Calu3 (cell line): ENCODE measurements around the gene MUS81. TPM values are rescaled to one million over a fixed set of nuclear protein-coding genes. Genes with fewer than 3 reads are reported as not detected.

Source experiments
- total RNA-seq: library from RNA; stranded (reverse); gene quantifications from 2 replicates; pipeline ENCODE4 v1.2.3, GENCODE V29; 2022

MUS81 gene
- total RNA-seq, 1 experiment from 2014 or later, result 67.6 TPM

Other genes with a start within 250 kb of the MUS81 start
- gene MAP3K11, start 246.2 kb upstream of the MUS81 start, total RNA-seq, result 86.3 and 91.4 TPM in 2 replicates
- 72.8 and 77.4 TPM in 2 replicates for gene PCNX3, start 244.7 kb upstream of the MUS81 start, total RNA-seq
- gene SIPA1, start 222.3 kb upstream of the MUS81 start, total RNA-seq, result 33.0 and 41.3 TPM in 2 replicates
- gene RELA, start 197.5 kb upstream of the MUS81 start, total RNA-seq, result 76.4 and 79.6 TPM in 2 replicates
- 50.9 and 51.0 TPM in 2 replicates for gene KAT5, start 148.2 kb upstream of the MUS81 start, total RNA-seq
- 26.2 and 28.2 TPM in 2 replicates for gene RNASEH2C, start 139.6 kb upstream of the MUS81 start, total RNA-seq
- 18.5 and 21.9 TPM in 2 replicates for gene AP5B1, start 79.5 kb upstream of the MUS81 start, total RNA-seq
- gene OVOL1, start 73.4 kb upstream of the MUS81 start, total RNA-seq, result 12.7 and 15.2 TPM in 2 replicates
- not detected in 2 replicates for gene SNX32, start 26.5 kb upstream of the MUS81 start, total RNA-seq
- 955 and 963 TPM in 2 replicates for gene CFL1, start 2.3 kb upstream of the MUS81 start, total RNA-seq
- gene EFEMP2, start 12.4 kb downstream of the MUS81 start, total RNA-seq, result 3.4 and 3.8 TPM in 2 replicates
- gene CTSW, start 19.4 kb downstream of the MUS81 start, total RNA-seq, result not detected in 2 replicates
- 75.8 and 79.2 TPM in 2 replicates for gene FIBP, start 28.0 kb downstream of the MUS81 start, total RNA-seq
- gene CCDC85B, start 30.2 kb downstream of the MUS81 start, total RNA-seq, result 26.6 and 30.2 TPM in 2 replicates
- gene FOSL1, start 40.0 kb downstream of the MUS81 start, total RNA-seq, result 69.8 and 76.1 TPM in 2 replicates
- 25.9 and 27.4 TPM in 2 replicates for gene C11orf68, start 58.6 kb downstream of the MUS81 start, total RNA-seq
- 106 and 114 TPM in 2 replicates for gene DRAP1, start 59.0 kb downstream of the MUS81 start, total RNA-seq
- not detected in 2 replicates for gene TSGA10IP, start 85.0 kb downstream of the MUS81 start, total RNA-seq
- 47.2 and 48.3 TPM in 2 replicates for gene SART1, start 101.3 kb downstream of the MUS81 start, total RNA-seq
- gene EIF1AD, start 141.7 kb downstream of the MUS81 start, total RNA-seq, result 55.1 and 61.1 TPM in 2 replicates
- gene BANF1, start 142.1 kb downstream of the MUS81 start, total RNA-seq, result 248 and 266 TPM in 2 replicates
- gene CST6, start 151.6 kb downstream of the MUS81 start, total RNA-seq, result 21.5 and 27.2 TPM in 2 replicates
- 1.0 and 2.6 TPM in 2 replicates for gene CATSPER1, start 166.0 kb downstream of the MUS81 start, total RNA-seq
- gene GAL3ST3, start 188.7 kb downstream of the MUS81 start, total RNA-seq, result not detected in 2 replicates
- gene SF3B2, start 191.9 kb downstream of the MUS81 start, total RNA-seq, result 167 and 173 TPM in 2 replicates
- 44.7 and 47.9 TPM in 2 replicates for gene PACS1, start 209.8 kb downstream of the MUS81 start, total RNA-seq